Panc1 (cell line): ENCODE data around the gene RSU1. TPM values are rescaled to one million over a fixed set of nuclear protein-coding genes. Genes with fewer than 3 reads are reported as not detected.

ENCODE experiments used
- ATAC-seq: fragments of 200-7000 bp; cut with Tn5 transposase; 2 replicates; pipeline ENCODE4 v1.9.1; 2020; ENCODE audit warnings: mild to moderate bottlenecking, moderate library complexity
- BruUV-seq: library from RNA; stranded (reverse); fragments of 400-500 nt; replicated peaks from 2 replicates; lab custom pipeline; 2021; lab: Mats Ljungman, UMichigan
- CTCF ChIA-PET: fragments of 300-600 bp; sonication (Branson Sonifier 250); formaldehyde crosslinking; loops from one replicate; lab custom pipeline; 2022; ENCODE audit warnings: antibody characterized with exemption; lab: Charles Lee
- POLR2A ChIA-PET: fragments of 300-600 bp; sonication (Branson Sonifier 250); formaldehyde crosslinking; loops from one replicate; lab custom pipeline; 2022; ENCODE audit warnings: antibody characterized with exemption; lab: Charles Lee
- DNase-seq: peaks from one replicate; pipeline ENCODE4 v3.0.0-alpha.2; 2010; ENCODE audit warnings: low read depth, low spot score
- H3K27ac ChIP-seq: 2 replicates; pipeline ENCODE4 v1.5.1; 2011; ENCODE audit warnings: mild to moderate bottlenecking, low read length, inconsistent platforms
- H3K27me3 ChIP-seq: fragments of 200-500 bp; sonication (Bioruptor generic); 2 replicates; pipeline ENCODE4 v1.6.0; 2014; ENCODE audit warnings: low read length, inconsistent platforms; ENCODE audit not compliant: control insufficient read depth, insufficient read depth
- H3K36me3 ChIP-seq: fragments of 200-500 bp; sonication (Bioruptor generic); 2 replicates; pipeline ENCODE4 v1.5.1; 2014; ENCODE audit warnings: inconsistent platforms, mild to moderate bottlenecking, low read length, moderate library complexity; ENCODE audit not compliant: control insufficient read depth, insufficient read depth
- H3K4me1 ChIP-seq: 2 replicates; pipeline ENCODE4 v1.5.1; 2011; ENCODE audit warnings: inconsistent platforms, mild to moderate bottlenecking, low read length, moderate library complexity; ENCODE audit not compliant: control insufficient read depth, insufficient read depth
- H3K4me3 ChIP-seq, 2 experiments: 2 replicates each; pipeline ENCODE4 v1.5.1; 2011 to 2012; ENCODE audit warnings: low read depth in 2 of 2, low read length in 2 of 2, mild to moderate bottlenecking in 2 of 2, inconsistent platforms in 1 of 2, moderate library complexity in 1 of 2
- H3K9me3 ChIP-seq: fragments of 200-500 bp; sonication (Bioruptor generic); 2 replicates; pipeline ENCODE4 v1.5.1; 2014; ENCODE audit warnings: low read depth, mild to moderate bottlenecking, inconsistent platforms, low read length, moderate library complexity; ENCODE audit not compliant: control insufficient read depth, insufficient read depth
- CTCF ChIP-seq: fragments of 450-650 bp; IDR thresholded peaks from 2 replicates; pipeline ENCODE4 v1.5.1; 2017; ENCODE audit warnings: mild to moderate bottlenecking
- POLR2AphosphoS5 ChIP-seq: IDR thresholded peaks from 2 replicates; pipeline ENCODE4 v1.6.1; 2012; ENCODE audit warnings: mild to moderate bottlenecking, low read depth, low read length, moderate library complexity
- REST ChIP-seq, 2 experiments: IDR thresholded peaks; 2 replicates each; pipeline ENCODE4 v1.6.1; 2011 to 2012; ENCODE audit warnings: low read depth in 2 of 2, control low read depth in 1 of 2, low read length in 1 of 2, mild to moderate bottlenecking in 1 of 2, moderate library complexity in 1 of 2; ENCODE audit not compliant: insufficient read depth in 1 of 2
- SIN3A ChIP-seq: IDR thresholded peaks from 2 replicates; pipeline ENCODE4 v1.6.1; 2012; ENCODE audit warnings: low read depth, mild to moderate bottlenecking, low read length, moderate library complexity, borderline replicate concordance; ENCODE audit not compliant: insufficient read depth
- TCF7L2 ChIP-seq: IDR thresholded peaks from 2 replicates; pipeline ENCODE4 v1.6.1; 2011; ENCODE audit warnings: mild to moderate bottlenecking, low read depth, low read length, inconsistent platforms
- in situ Hi-C: cut with HindIII; loops from 2 replicates; pipeline ENCODE4 v1.10.0; 2016; ENCODE audit warnings: low sequenced_read_pairs, low pct_unique_long_range_greater_than_20kb
- intact Hi-C: fragments of 100-400 bp; cut with micrococcal nuclease; formaldehyde crosslinking; loops from one replicate; pipeline ENCODE4 v1.10.0; 2022; ENCODE audit not compliant: unreplicated experiment
- total RNA-seq: library from RNA; stranded (reverse); gene quantifications from one replicate; pipeline ENCODE4 v1.2.1, GENCODE V29; 2021; ENCODE audit not compliant: unreplicated experiment

Gene RSU1
- total RNA-seq, 1 experiment from 2014 or later = 55.6 TPM

- ATAC-seq = no peak
- Histone ChIP-seq H3K27me3 (no peaks in the 10 kb centered on the region), H3K4me3 (no peak overlapping the region), H3K4me1 (peaks cover 10% of the 10 kb centered on the region; the same call in 1 of the 2 replicates), H3K36me3 (no peaks in the 10 kb centered on the region), H3K27ac (no peak overlapping the region), H3K9me3 (no peaks in the 10 kb centered on the region)
- BruUV-seq = no TSS peak
- POLR2A ChIA-PET = no interaction called here
- no peak for TF ChIP-seq REST (IDR thresholded peaks at IDR 0.05; ENCODE audit: insufficient read depth in 1 of 2, low read depth in 2 of 2, low read length in 1 of 2)
- DNase-seq = no peak
- CTCF ChIA-PET = no interaction called here
- in situ Hi-C loops = no loop called here
- intact Hi-C loops = no loop called here
These were observed 3.2 kb downstream of the RSU1 start for GRCh38 chr10:16814012-16814411.

- H3K9me3 ChIP-seq = no peaks in the 10 kb centered on the region
- no peak for ATAC-seq
- CTCF ChIA-PET = interaction anchor here (0.5 to 0.6 kb wide), 2 partner anchors 463 to 771 kb away, joined by 3 to 4 read pairs; no protein-coding TSS in a partner anchor
- in situ Hi-C loops = no loop called here
- TF ChIP-seq CTCF (no peak), SIN3A (no peak), TCF7L2 (no peak), POLR2AphosphoS5 (no peak), REST (IDR thresholded peaks at IDR 0.05; ENCODE audit: insufficient read depth in 1 of 2, low read depth in 2 of 2, low read length in 1 of 2) (no peak)
- no peak overlapping the region for H3K27ac ChIP-seq
- BruUV-seq = no TSS peak
- peaks cover 7% of the 10 kb centered on the region; the same call in 1 of the 2 replicates for H3K4me1 ChIP-seq
- H3K4me3 ChIP-seq = no peak overlapping the region
- intact Hi-C loops = no loop called here
- no peaks in the 10 kb centered on the region for H3K27me3 ChIP-seq
- no peak for DNase-seq
- POLR2A ChIA-PET = interaction anchor here (0.5 to 0.6 kb wide), 2 partner anchors 626 to 1257 kb away, joined by 3 to 4 read pairs; no protein-coding TSS in a partner anchor
- no peaks in the 10 kb centered on the region for H3K36me3 ChIP-seq
These were observed 4.5 kb downstream of the RSU1 start for GRCh38 chr10:16812676-16813075.
